Panc1 (cell line): ENCODE results near the gene ABCC8.

Experiments
- POLR2AphosphoS5 ChIP-seq: IDR thresholded peaks from 2 replicates; pipeline ENCODE4 v1.6.1; 2012; ENCODE audit warnings: mild to moderate bottlenecking, low read depth, low read length, moderate library complexity
- REST ChIP-seq, 2 experiments: IDR thresholded peaks; 2 replicates each; pipeline ENCODE4 v1.6.1; 2011 to 2012; ENCODE audit warnings: low read depth in 2 of 2, control low read depth in 1 of 2, low read length in 1 of 2, mild to moderate bottlenecking in 1 of 2, moderate library complexity in 1 of 2; ENCODE audit not compliant: insufficient read depth in 1 of 2
- SIN3A ChIP-seq: IDR thresholded peaks from 2 replicates; pipeline ENCODE4 v1.6.1; 2012; ENCODE audit warnings: low read depth, mild to moderate bottlenecking, low read length, moderate library complexity, borderline replicate concordance; ENCODE audit not compliant: insufficient read depth
- TCF7L2 ChIP-seq: IDR thresholded peaks from 2 replicates; pipeline ENCODE4 v1.6.1; 2011; ENCODE audit warnings: mild to moderate bottlenecking, low read depth, low read length, inconsistent platforms
- TF ChIP-seq, protein P1 (sequence below): fragments of 450-650 bp; IDR thresholded peaks from 2 replicates; pipeline ENCODE4 v1.5.1; 2017; ENCODE audit warnings: mild to moderate bottlenecking

DNA sequence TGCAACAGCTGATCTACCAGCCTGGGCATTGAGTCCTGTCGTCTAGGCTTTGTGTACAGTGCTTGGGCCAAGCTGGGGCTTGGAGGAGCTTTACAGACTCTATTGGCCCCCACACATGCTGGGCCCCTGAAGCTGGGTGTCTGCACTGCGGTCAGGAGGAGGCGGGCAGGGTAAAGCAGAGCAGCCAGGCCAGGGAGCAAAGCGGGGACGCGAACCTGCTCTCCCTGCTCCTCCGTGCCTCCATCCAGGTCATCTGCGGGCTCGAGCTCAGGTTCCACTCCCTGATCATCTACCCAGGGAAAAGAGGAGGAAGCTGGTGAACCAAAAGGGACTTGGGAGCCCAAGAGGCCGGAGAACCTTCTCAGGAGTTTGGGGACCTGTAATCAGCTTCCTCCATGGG, 40.5 kb upstream of the ABCC8 start:
- TF ChIP-seq, protein P1, sequence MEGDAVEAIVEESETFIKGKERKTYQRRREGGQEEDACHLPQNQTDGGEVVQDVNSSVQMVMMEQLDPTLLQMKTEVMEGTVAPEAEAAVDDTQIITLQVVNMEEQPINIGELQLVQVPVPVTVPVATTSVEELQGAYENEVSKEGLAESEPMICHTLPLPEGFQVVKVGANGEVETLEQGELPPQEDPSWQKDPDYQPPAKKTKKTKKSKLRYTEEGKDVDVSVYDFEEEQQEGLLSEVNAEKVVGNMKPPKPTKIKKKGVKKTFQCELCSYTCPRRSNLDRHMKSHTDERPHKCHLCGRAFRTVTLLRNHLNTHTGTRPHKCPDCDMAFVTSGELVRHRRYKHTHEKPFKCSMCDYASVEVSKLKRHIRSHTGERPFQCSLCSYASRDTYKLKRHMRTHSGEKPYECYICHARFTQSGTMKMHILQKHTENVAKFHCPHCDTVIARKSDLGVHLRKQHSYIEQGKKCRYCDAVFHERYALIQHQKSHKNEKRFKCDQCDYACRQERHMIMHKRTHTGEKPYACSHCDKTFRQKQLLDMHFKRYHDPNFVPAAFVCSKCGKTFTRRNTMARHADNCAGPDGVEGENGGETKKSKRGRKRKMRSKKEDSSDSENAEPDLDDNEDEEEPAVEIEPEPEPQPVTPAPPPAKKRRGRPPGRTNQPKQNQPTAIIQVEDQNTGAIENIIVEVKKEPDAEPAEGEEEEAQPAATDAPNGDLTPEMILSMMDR, result no peak
- no peak for TF ChIP-seq TCF7L2
- no peak for TF ChIP-seq REST (IDR thresholded peaks at IDR 0.05; ENCODE audit: insufficient read depth in 1 of 2, low read depth in 2 of 2, low read length in 1 of 2)
- TF ChIP-seq POLR2AphosphoS5, result no peak
- TF ChIP-seq SIN3A, result no peak
